Lower lobe of right lung (tissue), 2 donors: Measurements from ENCODE around the gene HELZ. TPM values are rescaled to one million over a fixed set of nuclear protein-coding genes. Genes with fewer than 3 reads are reported as not detected.

Experiments used
- ATAC-seq, 2 donors: fragments of 200-7000 bp; cut with Tn5 transposase; one replicate each; pipeline ENCODE4 v1.9.1; 2020 to 2022; ENCODE audit warnings: mild to moderate bottlenecking in 2 of 2, moderate library complexity in 2 of 2
- DNase-seq: peaks from one replicate; pipeline ENCODE4 v3.0.0-alpha.2; 2020
- H3K27ac ChIP-seq: fragments of 200-600 bp; one replicate; pipeline ENCODE4 v1.8.0; 2022
- H3K27me3 ChIP-seq: fragments of 200-600 bp; one replicate; pipeline ENCODE4 v1.8.0; 2022; ENCODE audit warnings: low read depth
- H3K36me3 ChIP-seq: fragments of 200-600 bp; one replicate; pipeline ENCODE4 v1.8.0; 2022; ENCODE audit warnings: mild to moderate bottlenecking
- H3K4me1 ChIP-seq: fragments of 200-600 bp; one replicate; pipeline ENCODE4 v1.8.0; 2022
- H3K4me3 ChIP-seq: fragments of 200-600 bp; one replicate; pipeline ENCODE4 v1.8.0; 2022; ENCODE audit warnings: mild to moderate bottlenecking
- H3K9me3 ChIP-seq: fragments of 200-600 bp; one replicate; pipeline ENCODE4 v1.8.0; 2022
- CTCF ChIP-seq: fragments of 200-600 bp; IDR thresholded peaks from one replicate; pipeline ENCODE4 v1.8.0; 2022; ENCODE audit warnings: antibody characterized with exemption, mild to moderate bottlenecking
- intact Hi-C: fragments of 100-400 bp; cut with DNase I; formaldehyde crosslinking; loops from one replicate; pipeline ENCODE4 v1.11.0; 2022
- total RNA-seq: library from RNA; stranded (reverse); fragmentation: NEBNext Ultra II Directional; extraction: Animal tissue kit (Norgen Biotek cat#: 25700); gene quantifications from one replicate; pipeline ENCODE4 v1.2.1, GENCODE V29; 2021
- donor health status: DM: no; HTN: yes; CAD: no; lungs with severe emphysema.

HELZ gene
- total RNA-seq, 1 donor from 2014 or later = 68.9 TPM

GRCh38 chr17:67168496-67168895 lies 76.5 kb downstream of the HELZ start:
- H3K36me3 ChIP-seq = peaks cover 55% of the 10 kb centered on the region
- intact Hi-C loops = no loop called here
- H3K27ac ChIP-seq = no peak overlapping the region
- H3K4me3 ChIP-seq = no peak overlapping the region
- no peaks in the 10 kb centered on the region for H3K9me3 ChIP-seq
- H3K27me3 ChIP-seq = no peaks in the 10 kb centered on the region
- ATAC-seq (no peak), DNase-seq (no peak)
- peaks cover 12% of the 10 kb centered on the region for H3K4me1 ChIP-seq
- no peak for TF ChIP-seq CTCF

GRCh38 chr17:67165201-67165600 lies 79.8 kb downstream of the HELZ start:
- H3K4me3 ChIP-seq = no peak overlapping the region
- peak; percentile 9 for TF ChIP-seq CTCF
- no peaks in the 10 kb centered on the region for H3K9me3 ChIP-seq
- intact Hi-C loops = no loop called here
- peaks cover 12% of the 10 kb centered on the region for H3K4me1 ChIP-seq
- peak; percentile 80 to 90 for ATAC-seq
- peaks cover 62% of the 10 kb centered on the region for H3K36me3 ChIP-seq
- H3K27me3 ChIP-seq = no peaks in the 10 kb centered on the region
- peak overlapping the region; percentile 7 for H3K27ac ChIP-seq
- DNase-seq = peak; percentile 65

GRCh38 chr17:67164302-67164701 lies 80.7 kb downstream of the HELZ start:
- H3K4me3 ChIP-seq = no peak overlapping the region
- intact Hi-C loops = no loop called here
- H3K27ac ChIP-seq = peak overlapping the region; percentile 7
- peak; percentile 43 to 44 for ATAC-seq
- H3K4me1 ChIP-seq = peaks cover 12% of the 10 kb centered on the region
- no peak for DNase-seq
- H3K9me3 ChIP-seq = no peaks in the 10 kb centered on the region
- peaks cover 71% of the 10 kb centered on the region for H3K36me3 ChIP-seq
- no peak for TF ChIP-seq CTCF
- no peaks in the 10 kb centered on the region for H3K27me3 ChIP-seq

DNA sequence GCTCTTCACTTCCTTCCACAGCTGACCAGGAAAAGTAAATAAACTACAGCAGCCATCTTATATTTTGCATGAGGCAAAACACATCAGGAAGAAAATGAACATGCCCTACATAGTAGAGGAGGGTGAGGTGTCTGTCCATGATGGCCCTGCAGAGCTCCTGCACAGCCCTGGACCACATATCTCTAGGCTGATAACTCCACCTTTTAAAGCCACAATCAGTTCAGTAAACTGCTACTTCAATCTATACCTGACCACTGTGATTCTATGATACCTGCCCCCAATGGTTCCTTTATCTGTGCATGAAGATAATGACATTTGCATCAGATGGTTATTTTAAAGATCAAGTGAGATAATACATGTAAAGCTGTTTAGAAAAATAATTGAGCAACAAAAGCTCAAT lies 82.2 kb downstream of the HELZ start:
- H3K27ac ChIP-seq = no peak overlapping the region
- no peak overlapping the region for H3K4me3 ChIP-seq
- ATAC-seq (no peak), DNase-seq (no peak)
- intact Hi-C loops = no loop called here
- TF ChIP-seq CTCF = no peak
- no peaks in the 10 kb centered on the region for H3K9me3 ChIP-seq
- no peaks in the 10 kb centered on the region for H3K27me3 ChIP-seq
- H3K4me1 ChIP-seq = peaks cover 12% of the 10 kb centered on the region
- peaks cover 63% of the 10 kb centered on the region for H3K36me3 ChIP-seq

DNA sequence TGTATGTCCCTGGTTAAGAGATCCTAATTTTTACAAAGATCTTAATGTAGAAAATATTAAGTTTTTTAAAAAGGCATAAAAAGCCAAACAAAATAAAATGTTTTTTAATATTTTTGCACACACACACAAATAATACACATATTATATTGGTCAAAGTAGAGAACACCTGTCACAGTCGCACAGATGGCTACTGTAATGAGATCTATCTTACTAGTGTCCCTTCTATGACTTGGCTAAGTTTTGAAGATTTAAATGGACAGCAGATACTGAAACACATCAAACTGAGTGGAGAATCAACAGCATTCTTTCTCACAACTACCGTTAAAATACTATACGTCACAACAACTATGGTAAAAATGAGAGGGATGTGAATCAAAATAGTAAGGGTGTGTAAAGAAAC lies 83.4 kb downstream of the HELZ start:
- Histone ChIP-seq H3K36me3 (peaks cover 60% of the 10 kb centered on the region), H3K4me3 (no peak overlapping the region), H3K27ac (no peak overlapping the region), H3K9me3 (no peaks in the 10 kb centered on the region), H3K27me3 (no peaks in the 10 kb centered on the region), H3K4me1 (peaks cover 12% of the 10 kb centered on the region)
- no peak for DNase-seq
- intact Hi-C loops = no loop called here
- TF ChIP-seq CTCF = no peak
- no peak for ATAC-seq

DNA sequence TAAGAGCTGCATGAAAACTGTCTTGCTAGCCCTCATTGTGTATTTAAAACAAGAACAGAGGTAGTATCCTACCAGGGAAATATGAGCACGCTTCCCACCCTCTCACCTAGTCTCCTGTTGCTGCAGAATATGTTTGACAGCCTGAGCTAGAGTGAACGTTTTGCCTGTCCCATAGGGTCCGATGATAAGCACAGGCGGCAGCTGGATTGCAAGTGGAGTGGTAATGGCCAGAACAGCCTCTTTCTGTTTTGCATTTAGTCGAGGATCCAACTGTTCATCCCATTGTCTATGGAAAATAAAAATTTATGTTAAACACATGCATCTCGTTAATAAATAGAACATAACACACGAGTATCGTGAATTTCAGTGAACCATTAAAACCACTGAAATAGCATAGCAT lies 84.2 kb downstream of the HELZ start:
- Histone ChIP-seq H3K9me3 (no peaks in the 10 kb centered on the region), H3K36me3 (peaks cover 54% of the 10 kb centered on the region), H3K4me1 (peaks cover 9% of the 10 kb centered on the region), H3K27me3 (no peaks in the 10 kb centered on the region), H3K4me3 (no peak overlapping the region), H3K27ac (no peak overlapping the region)
- no peak for DNase-seq
- intact Hi-C loops = no loop called here
- no peak for TF ChIP-seq CTCF
- no peak for ATAC-seq
